Umbilical cord (tissue), 2 donors: ENCODE data around the gene TNFAIP8. TPM values are rescaled to one million over a fixed set of nuclear protein-coding genes. Genes with fewer than 3 reads are reported as not detected.

ENCODE experiments used
- DNase-seq: peaks from one replicate; pipeline ENCODE4 v3.0.0-alpha.2; 2015; ENCODE audit warnings: low spot score
- total RNA-seq: library from RNA; depleted of rRNA; stranded (reverse); fragments of >200 nt; gene quantifications from one replicate; pipeline ENCODE4 v1.2.3, GENCODE V29; 2014; ENCODE audit warnings: low replicate concordance; ENCODE audit not compliant: insufficient read depth

Gene TNFAIP8
- total RNA-seq, 1 donor from 2014 or later, result 80.7 TPM

- no peak for DNase-seq
These were observed 11.9 kb downstream of the TNFAIP8 start for GRCh38 chr5:119367502-119368237.

GRCh38 chr5:119368238-119368630, 12.4 kb downstream of the TNFAIP8 start:
- no peak for DNase-seq

DNA sequence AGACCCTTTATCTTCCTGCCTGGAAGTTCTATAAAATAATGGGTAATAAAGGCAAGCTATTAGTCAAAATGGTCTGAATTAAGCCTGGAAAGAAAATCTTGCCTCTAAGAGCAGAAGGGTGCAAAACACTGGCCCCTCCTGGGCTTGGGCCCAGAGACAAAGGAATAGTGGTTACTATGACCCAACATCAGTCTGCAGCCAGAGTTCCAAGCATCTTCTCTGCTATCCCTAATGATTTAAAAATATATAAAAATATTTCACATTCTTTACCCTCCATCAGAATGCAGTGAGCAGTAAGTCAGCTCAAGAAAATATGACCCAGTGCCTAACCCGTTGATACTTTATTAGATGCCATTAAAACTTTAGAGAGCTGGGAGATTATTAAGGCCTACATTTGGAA, 14.7 kb downstream of the TNFAIP8 start:
- DNase-seq, result peak; percentile 73

- no peak for DNase-seq
These were observed 15.3 kb downstream of the TNFAIP8 start for GRCh38 chr5:119371146-119371545.

DNA sequence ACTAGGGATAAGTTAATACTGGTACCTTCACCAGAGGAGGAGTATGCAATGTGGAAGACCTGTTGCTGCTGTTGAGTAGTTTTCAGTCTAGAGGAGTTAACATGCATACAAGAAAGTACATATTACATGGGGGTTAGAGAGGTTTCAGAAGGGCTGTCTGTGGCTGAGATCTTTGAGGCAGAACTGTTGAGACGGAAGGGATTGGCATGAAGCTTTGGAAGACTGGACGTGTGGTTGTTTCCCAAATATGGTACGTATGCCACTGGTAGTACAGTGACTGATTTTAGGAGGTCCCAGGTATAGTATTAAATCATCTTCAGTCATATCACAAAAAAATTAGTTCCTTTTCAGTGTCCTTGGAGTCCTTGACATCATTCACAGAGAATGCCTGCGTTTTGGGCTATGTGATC, 17.6 kb downstream of the TNFAIP8 start:
- DNase-seq, result no peak

- DNase-seq, result no peak
These were observed 19.1 kb downstream of the TNFAIP8 start for GRCh38 chr5:119374901-119375300.

DNA sequence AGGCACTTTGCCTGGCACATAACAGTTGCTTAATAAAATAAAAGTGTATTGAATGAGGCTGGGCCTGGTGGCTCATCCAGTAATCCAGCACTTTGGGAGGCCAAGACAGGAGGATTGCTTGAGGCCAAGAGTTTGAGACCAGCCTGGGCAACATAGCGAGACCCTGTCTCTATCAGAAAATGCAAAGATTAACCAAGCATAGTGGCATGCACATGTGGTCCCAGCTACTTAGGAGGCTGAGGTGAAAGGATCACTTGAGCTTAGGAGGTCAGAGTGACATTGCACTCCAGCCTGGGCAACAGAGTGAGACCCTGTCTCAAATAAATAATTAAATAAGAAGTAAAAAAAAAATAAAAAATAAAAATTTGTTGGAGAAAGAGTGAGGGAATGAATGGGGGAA, 21.2 kb downstream of the TNFAIP8 start:
- DNase-seq, result no peak

DNA sequence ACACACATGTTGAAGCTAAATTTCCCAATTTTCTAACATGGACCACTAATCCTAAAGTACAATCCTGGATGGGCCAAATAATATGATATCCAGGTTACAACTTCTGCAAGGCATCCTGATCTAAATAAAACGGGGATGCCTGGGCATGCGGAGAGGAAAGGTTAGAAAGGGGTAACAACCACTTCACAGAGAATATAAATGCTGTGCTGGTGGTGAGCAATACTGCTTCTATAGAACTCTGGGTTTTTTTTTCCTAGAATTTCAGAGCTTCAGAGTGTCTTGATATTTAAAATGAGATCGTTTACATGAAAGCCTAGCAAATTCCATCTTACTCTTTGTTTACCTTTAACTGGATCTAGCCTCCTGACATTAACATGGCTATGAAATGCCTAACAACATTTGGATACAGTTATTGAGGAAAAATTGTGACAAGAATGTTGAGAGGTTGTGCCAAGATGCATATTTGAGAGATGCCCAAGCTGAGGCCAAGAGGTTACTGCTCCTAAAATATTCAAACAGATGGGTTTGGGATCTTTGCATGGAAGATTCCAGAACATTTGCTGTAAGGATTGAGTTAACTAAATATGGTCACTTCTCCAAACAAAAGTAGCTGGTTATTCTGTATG, 22.4 kb downstream of the TNFAIP8 start:
- DNase-seq, result no peak

GRCh38 chr5:119379096-119379495, 23.3 kb downstream of the TNFAIP8 start:
- no peak for DNase-seq

DNA sequence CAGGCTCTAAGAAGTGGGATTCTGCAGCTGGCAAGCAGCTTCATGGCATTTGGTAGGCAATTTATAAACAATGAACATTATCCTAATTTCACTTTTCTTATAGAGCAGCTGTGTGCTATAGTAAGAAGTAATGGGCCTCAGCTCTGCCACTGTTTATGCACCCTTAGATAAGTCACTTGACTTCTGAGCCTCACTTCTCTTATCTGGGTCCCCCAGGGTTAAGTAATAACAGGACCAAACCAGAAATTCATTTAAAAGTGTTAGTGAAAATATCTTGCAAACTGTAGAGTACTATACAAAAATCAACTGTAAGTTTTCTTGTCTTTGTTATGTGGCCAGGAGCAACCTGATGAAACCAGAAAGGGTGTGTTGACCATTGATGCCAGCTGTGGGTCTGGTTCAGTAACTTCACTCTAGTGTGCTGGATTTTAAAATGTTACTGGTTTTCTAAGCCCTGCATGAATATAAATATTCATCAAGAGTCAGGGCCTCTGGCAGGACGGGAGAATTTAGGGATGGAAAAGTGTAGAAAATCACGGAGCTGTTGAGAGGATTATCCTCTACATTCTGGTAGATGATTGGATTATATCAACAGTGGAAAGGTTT, 24.2 kb downstream of the TNFAIP8 start:
- DNase-seq, result no peak

- DNase-seq, result no peak
These were observed 26.4 kb downstream of the TNFAIP8 start for GRCh38 chr5:119382169-119382568.

GRCh38 chr5:119383008-119383407, 27.2 kb downstream of the TNFAIP8 start:
- DNase-seq, result no peak

DNA sequence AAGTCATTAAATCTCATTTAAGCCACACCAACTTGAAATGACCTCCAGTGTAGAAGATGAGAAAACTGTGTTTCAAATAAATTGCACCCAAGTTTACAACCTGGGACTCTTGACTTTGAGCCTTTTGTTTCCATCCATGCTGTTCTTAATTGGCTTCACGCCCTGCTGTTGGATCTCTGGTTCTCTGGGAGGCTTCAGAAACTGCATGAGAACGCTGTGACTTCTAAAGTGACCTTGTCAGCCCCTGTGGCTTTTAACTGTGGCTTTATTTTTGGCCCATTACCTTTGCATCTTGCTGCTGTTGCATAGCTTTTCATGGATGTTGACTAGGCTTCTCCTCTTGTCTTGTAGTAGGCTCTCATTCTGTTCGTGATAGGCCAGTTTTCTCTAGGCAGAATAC, 29.3 kb downstream of the TNFAIP8 start:
- no peak for DNase-seq

GRCh38 chr5:119385536-119386128, 29.8 kb downstream of the TNFAIP8 start:
- DNase-seq, result no peak

- peak; percentile 80 for DNase-seq
These were observed 31.0 kb downstream of the TNFAIP8 start for GRCh38 chr5:119386596-119387344.

- DNase-seq, result no peak
These were observed 32.3 kb downstream of the TNFAIP8 start for GRCh38 chr5:119387945-119388618.

- no peak for DNase-seq
These were observed 32.9 kb downstream of the TNFAIP8 start for GRCh38 chr5:119388619-119389190.

DNA sequence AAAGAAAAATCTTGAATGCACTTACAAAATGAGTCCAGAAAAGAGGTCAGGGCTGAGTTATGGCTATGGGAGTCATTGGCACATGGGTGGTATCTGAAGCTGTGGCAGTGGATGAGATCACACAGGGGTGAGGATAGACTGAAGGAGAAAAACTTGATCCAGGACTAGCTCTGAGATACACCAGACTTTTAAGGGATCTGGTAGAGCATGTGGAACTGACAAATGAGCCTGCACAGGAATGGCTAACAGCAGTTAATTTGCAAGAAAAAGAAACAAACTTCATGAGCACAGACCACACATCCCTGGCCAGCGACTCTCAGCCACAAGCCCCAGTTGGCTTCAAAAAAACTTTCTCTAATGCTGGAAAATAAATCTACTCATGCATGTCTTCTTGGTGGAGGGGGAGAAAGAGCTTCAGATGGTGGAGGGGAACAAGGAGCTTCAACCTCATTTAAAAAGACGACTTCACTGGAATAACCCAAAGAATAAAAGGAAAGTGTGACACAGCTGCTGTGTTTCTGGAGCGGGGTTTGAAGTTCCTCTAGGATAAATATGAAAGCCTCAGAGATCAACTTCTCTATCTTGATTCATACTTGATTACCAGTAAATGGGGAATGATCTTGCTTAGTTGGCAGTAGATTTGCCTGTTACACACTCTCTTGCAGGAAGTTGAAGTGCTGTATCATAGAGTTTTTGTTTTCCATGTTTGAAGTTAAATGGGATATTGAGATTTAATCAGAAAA, 33.6 kb downstream of the TNFAIP8 start:
- peak; percentile 93 for DNase-seq

- DNase-seq, result no peak
These were observed 34.6 kb downstream of the TNFAIP8 start for GRCh38 chr5:119390404-119390803.

GRCh38 chr5:119393201-119393691, 37.4 kb downstream of the TNFAIP8 start:
- DNase-seq, result no peak
